Left lung (tissue), 10 donors: Measurements from ENCODE around the gene AGO3. TPM values are rescaled to one million over a fixed set of nuclear protein-coding genes. Genes with fewer than 3 reads are reported as not detected.

Experiments used
- ATAC-seq: fragments of 200-7000 bp; cut with Tn5 transposase; one replicate; pipeline ENCODE4 v1.9.1; 2020; ENCODE audit warnings: moderate library complexity
- DNase-seq, 4 donors: peaks; one replicate each; pipeline ENCODE4 v3.0.0-alpha.2; 2013 to 2020
- H3K27ac ChIP-seq, 2 donors: fragments of 200-600 bp; sonication (generic) in 1 of 2; one replicate each; pipeline versions ENCODE4 v1.5.0 to v1.8.0; 2020 to 2021
- H3K27me3 ChIP-seq, 2 donors: fragments of 200-600 bp; sonication (generic) in 1 of 2; one replicate each; pipeline versions ENCODE4 v1.5.0 to v1.8.0; 2020 to 2021
- H3K36me3 ChIP-seq, 2 donors: fragments of 200-600 bp; sonication (generic) in 1 of 2; one replicate each; pipeline versions ENCODE4 v1.5.0 to v1.8.0; 2020 to 2021
- H3K4me1 ChIP-seq, 2 donors: fragments of 200-600 bp; one replicate each; pipeline ENCODE4 v1.8.0; 2021
- H3K4me3 ChIP-seq, 2 donors: fragments of 200-600 bp; sonication (generic) in 1 of 2; one replicate each; pipeline versions ENCODE4 v1.5.0 to v1.8.0; 2020 to 2021; ENCODE audit warnings: mild to moderate bottlenecking in 1 of 2
- H3K9me3 ChIP-seq, 2 donors: fragments of 200-600 bp; sonication (generic) in 1 of 2; one replicate each; pipeline versions ENCODE4 v1.5.0 to v1.8.0; 2020 to 2021
- intact Hi-C, 2 donors: fragments of 100-400 bp; cut with DNase I; formaldehyde crosslinking; loops; one replicate each; pipeline versions ENCODE4 v1.11.2 to v1.14.2; 2022
- polyA plus RNA-seq, 6 donors: library from polyadenylated mRNA; unstranded; fragments of 120-200 nt; gene quantifications; one replicate each; pipeline ENCODE4 v1.2.1, GENCODE V29; 2013; ENCODE audit not compliant: insufficient read length in 6 of 6
- total RNA-seq, 2 donors: library from RNA; stranded (reverse); fragmentation: NEBNext Ultra II Directional; extraction: Animal tissue kit (Norgen Biotek cat#: 25700); gene quantifications; one replicate each; pipeline ENCODE4 v1.2.1, GENCODE V29; 2021
- TF ChIP-seq, protein P1 (sequence below), 2 donors: fragments of 200-600 bp; sonication (generic) in 1 of 2; IDR thresholded peaks; one replicate each; pipeline versions ENCODE4 v1.5.0 to v1.8.0; 2021; ENCODE audit warnings: antibody characterized with exemption in 2 of 2
- donor health status: DM: no; HTN: yes; CAD: no.
- donor health status: DM: no; HTN: no; CAD: no.

Gene AGO3
- total and polyA plus RNA-seq, 8 donors = 18.7 to 30.1 (median 21.9) TPM

DNA sequence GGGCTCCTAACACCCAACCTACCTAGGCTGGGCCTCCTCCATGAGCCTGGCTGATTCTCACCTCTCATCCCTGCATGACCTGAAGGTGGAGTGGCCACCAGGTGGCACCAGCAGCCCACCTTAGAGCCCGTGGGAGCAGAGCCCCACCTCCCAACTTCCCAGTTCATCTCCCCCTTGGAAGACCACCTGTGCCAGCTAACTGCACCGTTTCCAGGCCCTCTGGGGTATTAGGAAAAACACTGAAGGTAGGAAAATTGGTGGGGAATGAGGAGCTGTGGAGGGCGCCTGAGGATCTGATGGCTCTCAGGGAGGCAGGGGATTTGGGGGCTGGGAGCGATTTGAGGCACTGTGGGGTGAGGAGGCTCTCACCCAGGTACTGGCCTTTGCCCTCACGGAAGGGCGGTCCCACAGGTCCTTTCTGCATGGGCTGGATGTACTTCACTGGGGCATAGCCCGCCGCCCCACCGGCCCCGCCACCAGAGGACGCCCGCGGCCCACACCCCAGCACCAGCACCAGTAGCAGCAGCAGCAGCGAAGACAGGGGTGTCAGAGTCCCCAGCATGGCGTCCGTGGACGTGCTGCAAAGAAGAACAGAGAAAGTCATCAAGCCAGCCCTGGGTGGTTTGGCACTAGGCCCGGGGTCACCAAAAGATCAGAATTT is 168.9 kb downstream of the AGO3 start:
- H3K4me3 ChIP-seq = no peak overlapping the region
- ATAC-seq (peak; percentile 87), DNase-seq (peak; percentile 54 to 93 (median 78))
- H3K4me1 ChIP-seq = peaks cover 8 to 29% of the 10 kb centered on the region in 2 donors
- intact Hi-C loops = loop anchor here in 1 of 2 donors (2.0 kb wide), 1 partner anchor 35 kb away; no protein-coding TSS in a partner anchor
- no peaks in the 10 kb centered on the region for H3K27me3 ChIP-seq
- TF ChIP-seq, protein P1, sequence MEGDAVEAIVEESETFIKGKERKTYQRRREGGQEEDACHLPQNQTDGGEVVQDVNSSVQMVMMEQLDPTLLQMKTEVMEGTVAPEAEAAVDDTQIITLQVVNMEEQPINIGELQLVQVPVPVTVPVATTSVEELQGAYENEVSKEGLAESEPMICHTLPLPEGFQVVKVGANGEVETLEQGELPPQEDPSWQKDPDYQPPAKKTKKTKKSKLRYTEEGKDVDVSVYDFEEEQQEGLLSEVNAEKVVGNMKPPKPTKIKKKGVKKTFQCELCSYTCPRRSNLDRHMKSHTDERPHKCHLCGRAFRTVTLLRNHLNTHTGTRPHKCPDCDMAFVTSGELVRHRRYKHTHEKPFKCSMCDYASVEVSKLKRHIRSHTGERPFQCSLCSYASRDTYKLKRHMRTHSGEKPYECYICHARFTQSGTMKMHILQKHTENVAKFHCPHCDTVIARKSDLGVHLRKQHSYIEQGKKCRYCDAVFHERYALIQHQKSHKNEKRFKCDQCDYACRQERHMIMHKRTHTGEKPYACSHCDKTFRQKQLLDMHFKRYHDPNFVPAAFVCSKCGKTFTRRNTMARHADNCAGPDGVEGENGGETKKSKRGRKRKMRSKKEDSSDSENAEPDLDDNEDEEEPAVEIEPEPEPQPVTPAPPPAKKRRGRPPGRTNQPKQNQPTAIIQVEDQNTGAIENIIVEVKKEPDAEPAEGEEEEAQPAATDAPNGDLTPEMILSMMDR (IDR thresholded peaks at IDR 0.05) = peak; percentile 81 to 90
- H3K36me3 ChIP-seq = peaks cover 0 to 20% of the 10 kb centered on the region in 2 donors
- H3K27ac ChIP-seq = no peak overlapping the region
- H3K9me3 ChIP-seq = no peaks in the 10 kb centered on the region

DNA sequence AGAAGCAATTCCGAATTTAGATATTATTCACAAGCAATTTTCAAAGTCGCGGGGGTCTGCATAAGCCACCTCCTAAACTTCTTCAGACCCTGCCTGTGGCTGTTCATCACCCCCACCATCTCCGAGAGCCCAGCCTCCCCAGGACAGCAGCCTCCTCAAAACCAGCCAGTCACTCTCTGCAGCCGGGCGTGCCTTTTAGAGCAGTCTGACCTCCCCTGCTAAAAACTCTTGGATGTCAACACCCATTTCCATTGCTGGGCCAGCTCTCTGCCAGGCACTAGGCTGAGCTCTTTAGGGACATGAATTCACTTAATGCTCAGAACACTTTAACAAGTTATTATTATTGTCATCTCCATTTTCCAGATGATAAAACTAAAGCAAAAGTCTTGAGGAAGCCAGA is 169.5 kb downstream of the AGO3 start:
- ATAC-seq (no peak), DNase-seq (peak in 1 of 4 donors; percentile 48)
- no peak overlapping the region for H3K27ac ChIP-seq
- H3K4me3 ChIP-seq = no peak overlapping the region
- H3K27me3 ChIP-seq = no peaks in the 10 kb centered on the region
- intact Hi-C loops = loop anchor here in 1 of 2 donors (2.0 kb wide), 1 partner anchor 34 kb away; no protein-coding TSS in a partner anchor
- no peaks in the 10 kb centered on the region for H3K9me3 ChIP-seq
- peaks cover 0 to 14% of the 10 kb centered on the region in 2 donors for H3K36me3 ChIP-seq
- H3K4me1 ChIP-seq = peaks cover 6 to 24% of the 10 kb centered on the region in 2 donors
- TF ChIP-seq, protein P1 (IDR thresholded peaks at IDR 0.05) = no peak

DNA sequence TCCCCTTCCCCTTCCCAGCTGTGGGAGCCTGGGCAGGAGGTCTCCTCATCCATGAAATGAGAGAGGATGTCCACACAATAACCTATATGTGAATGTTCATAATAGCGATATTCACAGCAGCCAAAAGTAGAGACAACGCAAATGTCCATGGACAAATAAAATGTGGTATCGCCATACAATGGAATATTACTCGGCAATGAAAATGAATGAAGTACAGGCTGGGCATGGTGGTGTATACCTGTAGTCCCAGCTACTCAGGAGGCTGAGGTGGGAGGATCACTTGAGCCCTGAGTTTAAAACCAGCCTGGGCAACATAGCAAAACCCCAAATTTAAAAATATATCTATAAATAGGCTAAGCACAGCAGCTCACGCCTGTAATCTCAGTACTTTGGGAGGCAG is 170.6 kb downstream of the AGO3 start:
- intact Hi-C loops = loop anchor here in 1 of 2 donors (2.0 kb wide), 1 partner anchor 33 kb away; no protein-coding TSS in a partner anchor
- Histone ChIP-seq H3K36me3 (peaks cover 0 to 4% of the 10 kb centered on the region in 2 donors), H3K4me3 (no peak overlapping the region), H3K27me3 (no peaks in the 10 kb centered on the region), H3K27ac (no peak overlapping the region), H3K9me3 (no peaks in the 10 kb centered on the region), H3K4me1 (peaks cover 0 to 13% of the 10 kb centered on the region in 2 donors)
- TF ChIP-seq, protein P1 (IDR thresholded peaks at IDR 0.05) = no peak
- DNase-seq = peak in 1 of 4 donors; percentile 10
- no peak for ATAC-seq

DNA sequence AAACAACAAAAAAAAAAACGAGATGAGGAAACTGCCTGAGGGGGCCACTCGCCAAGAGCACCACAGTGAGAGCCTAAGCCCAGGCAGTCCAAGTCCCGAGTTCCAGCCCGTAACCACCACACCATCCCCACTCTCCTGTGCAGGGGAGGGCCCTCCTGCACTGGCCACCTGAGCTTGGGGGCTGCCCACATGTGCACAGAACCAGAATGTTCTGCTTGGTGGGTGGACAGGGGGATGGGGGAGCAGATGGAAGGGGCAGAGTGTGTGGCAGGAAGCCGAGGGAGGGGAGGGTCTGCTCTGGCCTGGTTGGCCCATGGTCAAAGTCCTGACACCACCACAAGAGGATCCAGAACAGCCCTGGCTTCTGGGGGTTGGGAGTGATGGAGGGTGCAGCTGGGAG is 175.4 kb downstream of the AGO3 start:
- TF ChIP-seq, protein P1 (IDR thresholded peaks at IDR 0.05) = no peak
- ATAC-seq (no peak), DNase-seq (no peak)
- no peaks in the 10 kb centered on the region for H3K36me3 ChIP-seq
- H3K9me3 ChIP-seq = no peaks in the 10 kb centered on the region
- H3K27ac ChIP-seq = no peak overlapping the region
- H3K4me1 ChIP-seq = peaks cover 0 to 8% of the 10 kb centered on the region in 2 donors
- no peaks in the 10 kb centered on the region for H3K27me3 ChIP-seq
- intact Hi-C loops = no loop called here
- no peak overlapping the region for H3K4me3 ChIP-seq

DNA sequence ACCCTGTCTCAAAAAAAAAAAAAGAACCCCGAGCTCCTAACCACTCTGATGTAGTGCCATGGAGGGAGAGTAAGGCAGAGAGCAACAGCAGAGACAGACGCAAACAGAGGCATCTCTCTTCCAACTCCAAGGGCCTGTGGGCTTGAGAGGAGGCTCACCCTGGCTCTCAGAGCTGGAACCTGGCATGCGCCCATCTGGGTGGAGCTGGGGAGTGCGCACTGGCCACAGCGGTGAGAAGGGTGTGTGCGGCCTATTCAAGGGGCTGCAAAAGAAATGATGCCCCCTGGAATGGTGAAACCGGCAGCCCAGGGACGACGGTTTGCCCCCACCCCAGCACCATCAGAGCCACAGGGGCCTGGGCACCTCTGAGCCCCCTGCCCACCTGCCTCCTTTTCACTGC is 176.5 kb downstream of the AGO3 start:
- H3K27ac ChIP-seq = no peak overlapping the region
- intact Hi-C loops = no loop called here
- H3K27me3 ChIP-seq = no peaks in the 10 kb centered on the region
- TF ChIP-seq, protein P1 (IDR thresholded peaks at IDR 0.05) = no peak
- DNase-seq = no peak
- no peak overlapping the region for H3K4me3 ChIP-seq
- H3K9me3 ChIP-seq = no peaks in the 10 kb centered on the region
- no peaks in the 10 kb centered on the region for H3K36me3 ChIP-seq
- peak; percentile 78 for ATAC-seq
- H3K4me1 ChIP-seq = peaks cover 0 to 8% of the 10 kb centered on the region in 2 donors
